AG04450 (cell line): ENCODE results near the gene KCNQ1OT1. TPM values are rescaled to one million over a fixed set of nuclear protein-coding genes. Genes with fewer than 3 reads are reported as not detected.

Experiments used
- CTCF ChIA-PET: fragments of 300-600, 350-600 bp; formaldehyde crosslinking; extraction: SDS; loops from one replicate; lab custom pipeline; 2022; ENCODE audit warnings: antibody characterized with exemption, inconsistent platforms; lab: Charles Lee
- POLR2A ChIA-PET: fragments of 350-600 bp; formaldehyde crosslinking; extraction: SDS; loops from one replicate; lab custom pipeline; 2021; ENCODE audit warnings: antibody characterized with exemption, inconsistent platforms; lab: Yijun Ruan, JAX
- DNase-seq: peaks from one replicate; pipeline ENCODE4 v3.0.0-alpha.2; 2011; ENCODE audit warnings: low read depth, low spot score
- H3K27ac ChIP-seq: one replicate; pipeline ENCODE4 v1.5.1; 2012; ENCODE audit warnings: low read depth, low read length, control low read depth
- H3K27me3 ChIP-seq: one replicate; pipeline ENCODE4 v1.6.0; 2012; ENCODE audit warnings: low read length; ENCODE audit not compliant: control insufficient read depth, insufficient read depth
- H3K4me3 ChIP-seq: 2 replicates; pipeline ENCODE4 v1.5.1; 2011; ENCODE audit warnings: mild to moderate bottlenecking, low read depth, low read length, control low read depth
- H3K9me3 ChIP-seq: 2 replicates; pipeline ENCODE4 v1.5.1; 2012; ENCODE audit warnings: low read length; ENCODE audit not compliant: control insufficient read depth, insufficient read depth
- CTCF ChIP-seq: IDR thresholded peaks from 2 replicates; pipeline ENCODE4 v1.5.1; 2011; ENCODE audit warnings: low read depth, low read length, control low read depth, inconsistent platforms
- polyA plus RNA-seq: library from polyadenylated mRNA; depleted of rRNA; stranded (reverse); fragments of >200 nt; gene quantifications from 2 replicates; pipeline ENCODE4 v1.2.3, GENCODE V29; 2011

The KCNQ1OT1 gene
- polyA plus RNA-seq, 1 experiment: 0.33 TPM

DNA sequence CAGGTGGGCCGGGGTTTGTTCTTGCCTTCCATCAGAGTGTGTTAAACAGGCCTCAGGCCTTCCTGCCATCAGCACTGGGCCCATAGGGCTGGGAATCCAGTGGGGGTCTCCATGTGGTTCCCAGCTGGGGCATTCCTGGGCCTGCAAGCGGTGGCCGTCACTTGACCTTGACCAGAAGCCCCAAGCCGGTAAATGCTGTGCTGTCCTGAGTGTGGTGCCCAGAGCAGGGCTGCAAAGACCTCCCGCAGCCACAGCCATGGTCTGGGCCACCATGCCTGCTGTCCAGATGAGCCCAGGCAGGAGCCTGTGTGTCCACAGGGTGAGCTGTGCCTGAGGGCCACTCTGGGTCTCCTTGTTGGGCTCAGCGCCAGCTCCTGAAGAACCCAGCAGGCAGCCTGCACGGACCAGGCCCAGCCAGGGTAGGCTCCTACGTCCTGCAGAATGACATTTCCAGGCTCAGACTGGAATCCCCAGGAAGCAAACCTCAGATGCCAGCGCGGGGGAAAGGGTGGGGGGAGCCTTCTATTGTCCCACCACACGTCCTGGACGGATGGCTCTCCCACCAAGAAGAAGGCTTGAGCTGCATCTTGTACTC, 117.3 kb downstream of the KCNQ1OT1 start:
- ChIA-PET POLR2A (no interaction called here), CTCF (no interaction called here)
- no peak for TF ChIP-seq CTCF
- Histone ChIP-seq H3K27me3 (peaks cover 9% of the 10 kb centered on the region), H3K9me3 (no peaks in the 10 kb centered on the region; the same call in 1 of the 2 replicates), H3K4me3 (no peak overlapping the region), H3K27ac (no peak overlapping the region)
- no peak for DNase-seq

GRCh38 chr11:2581931-2582350, 117.9 kb downstream of the KCNQ1OT1 start:
- Histone ChIP-seq H3K27ac (no peak overlapping the region), H3K9me3 (no peaks in the 10 kb centered on the region; the same call in 1 of the 2 replicates), H3K4me3 (no peak overlapping the region), H3K27me3 (peaks cover 11% of the 10 kb centered on the region)
- no peak for TF ChIP-seq CTCF
- CTCF ChIA-PET: no interaction called here
- no peak for DNase-seq
- POLR2A ChIA-PET: no interaction called here

DNA sequence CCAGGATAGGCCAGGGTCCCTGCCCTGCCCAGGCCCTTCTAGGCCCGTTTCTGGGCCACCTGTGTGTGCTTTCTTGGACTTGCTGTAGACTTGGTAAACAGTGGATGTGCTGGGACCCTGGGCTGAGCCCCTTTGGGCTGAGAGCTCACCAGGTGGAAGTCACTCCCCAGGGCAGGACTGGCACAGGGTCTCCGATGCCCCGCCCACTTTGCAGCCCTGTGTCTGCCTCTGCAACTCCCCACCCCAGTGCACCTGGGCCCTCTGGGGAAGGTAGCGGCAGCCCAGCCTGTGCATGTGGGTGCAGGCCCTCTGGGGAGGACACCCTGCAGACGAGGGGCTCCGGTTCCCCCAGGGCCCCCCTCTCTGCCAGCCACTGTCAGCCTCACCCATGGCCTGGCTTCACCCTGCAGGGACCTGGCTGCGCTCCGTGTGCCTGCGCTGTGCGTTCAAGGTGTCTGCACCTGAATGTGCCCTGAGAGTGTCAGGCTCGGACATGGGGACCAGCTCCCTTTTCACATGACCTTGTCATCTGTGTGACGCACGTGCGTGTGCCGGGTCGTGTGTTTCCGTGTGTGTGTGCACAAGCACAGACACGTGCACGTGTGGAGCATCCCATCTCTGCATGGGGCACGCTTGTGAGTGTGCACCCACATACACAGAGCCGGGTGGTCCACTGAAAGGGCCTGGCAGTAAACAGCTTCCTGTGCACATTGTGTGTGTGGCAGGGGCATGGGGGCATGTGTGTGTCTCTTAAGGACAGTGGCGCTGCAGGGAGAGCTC, 118.5 kb downstream of the KCNQ1OT1 start:
- Histone ChIP-seq H3K27me3 (peaks cover 16% of the 10 kb centered on the region), H3K27ac (no peak overlapping the region), H3K4me3 (no peak overlapping the region), H3K9me3 (no peaks in the 10 kb centered on the region; the same call in 1 of the 2 replicates)
- no peak for TF ChIP-seq CTCF
- DNase-seq: no peak
- POLR2A ChIA-PET: no interaction called here
- CTCF ChIA-PET: no interaction called here

DNA sequence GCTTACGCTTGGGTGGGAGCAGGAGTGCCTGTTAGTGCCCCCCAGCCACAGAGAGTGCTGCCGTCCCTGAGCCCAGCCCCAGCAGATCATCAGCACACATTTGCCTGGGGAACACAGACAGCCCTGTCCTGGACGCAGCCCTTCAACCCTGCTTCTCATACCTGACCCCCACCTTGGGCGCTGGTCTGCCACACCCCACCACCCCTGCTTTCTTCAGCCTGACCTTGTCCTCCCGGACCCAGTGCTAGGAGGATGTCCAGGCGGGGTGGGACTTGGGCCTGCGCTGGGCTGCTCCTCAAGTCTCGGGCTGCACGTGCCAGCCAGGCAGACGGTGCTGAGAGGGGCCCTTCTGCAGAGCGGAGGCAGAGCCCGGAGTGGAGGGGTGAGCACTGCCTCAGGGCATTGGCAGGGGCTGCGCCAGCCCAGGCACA, 119.2 kb downstream of the KCNQ1OT1 start:
- peaks cover 17% of the 10 kb centered on the region for H3K27me3 ChIP-seq
- ChIA-PET CTCF (no interaction called here), POLR2A (no interaction called here)
- no peak for TF ChIP-seq CTCF
- DNase-seq: no peak
- H3K4me3 ChIP-seq: no peak overlapping the region
- H3K9me3 ChIP-seq: no peaks in the 10 kb centered on the region
- H3K27ac ChIP-seq: no peak overlapping the region

- Histone ChIP-seq H3K9me3 (no peaks in the 10 kb centered on the region), H3K27me3 (peaks cover 18% of the 10 kb centered on the region), H3K27ac (no peak overlapping the region), H3K4me3 (no peak overlapping the region)
- no peak for DNase-seq
- TF ChIP-seq CTCF: no peak
- ChIA-PET CTCF (no interaction called here), POLR2A (no interaction called here)
Observed at GRCh38 chr11:2580061-2580421, 119.8 kb downstream of the KCNQ1OT1 start.
